HG03457 (cell line): Measurements from ENCODE around the gene BMP6.

Experiments used
- ATAC-seq: cut with Tn5 transposase; IDR thresholded peaks from one replicate; pipeline ENCODE4 v1.9.1; 2021; ENCODE audit warnings: moderate number of reproducible peaks; ENCODE audit not compliant: unreplicated experiment

The BMP6 gene

GRCh38 chr6:7747016-7747415, 21.1 kb downstream of the BMP6 start:
- no peak for ATAC-seq

DNA sequence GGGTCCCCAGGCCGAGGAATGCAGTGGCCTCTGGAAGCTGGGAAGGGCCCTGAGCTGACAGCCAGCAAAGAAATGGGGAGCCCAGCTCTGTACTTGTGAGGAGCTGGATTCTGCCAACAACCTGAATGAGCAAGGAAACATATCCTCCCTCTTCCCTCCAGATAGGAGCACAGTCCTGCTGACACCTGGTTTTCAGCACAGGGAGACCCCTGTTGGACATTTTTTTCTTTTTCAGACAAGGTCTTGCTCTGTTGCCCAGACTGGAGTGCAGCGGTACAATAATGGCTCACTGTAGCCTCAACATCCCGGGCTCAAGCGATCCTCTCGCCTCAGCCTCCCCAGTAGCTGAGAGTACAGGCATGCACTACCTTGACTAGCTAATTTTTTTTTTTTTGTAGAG, 21.5 kb downstream of the BMP6 start:
- ATAC-seq: no peak

DNA sequence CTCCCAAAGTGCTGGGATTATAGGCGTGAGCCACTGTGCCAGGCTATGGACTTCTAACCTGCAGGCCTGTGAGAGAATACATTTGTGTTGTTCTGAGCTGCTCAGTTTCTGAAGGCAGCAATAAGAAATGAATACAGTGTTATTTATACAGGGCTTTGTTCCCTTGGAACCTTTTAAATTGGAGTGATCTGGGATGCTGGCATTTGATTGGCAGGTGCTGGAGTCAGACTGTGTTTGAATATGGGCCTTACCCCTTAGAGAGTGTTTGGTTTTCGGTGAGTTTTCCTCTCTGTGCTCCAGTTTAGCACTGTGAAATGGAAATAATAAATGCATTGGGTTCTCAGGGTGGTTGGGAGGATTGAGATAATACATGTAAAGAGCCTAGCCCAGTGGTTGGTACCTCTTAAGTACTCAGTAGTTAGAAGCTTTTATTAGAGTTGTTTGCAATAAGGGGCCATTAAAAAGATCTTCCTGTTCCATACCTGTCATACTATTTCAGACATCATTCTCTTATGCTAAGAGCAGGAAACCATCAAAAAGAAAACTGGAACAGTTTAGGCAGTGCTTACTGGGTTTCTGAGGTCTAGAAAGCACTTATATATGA, 22.1 kb downstream of the BMP6 start:
- no peak for ATAC-seq

GRCh38 chr6:7749478-7749877, 23.6 kb downstream of the BMP6 start:
- no peak for ATAC-seq

DNA sequence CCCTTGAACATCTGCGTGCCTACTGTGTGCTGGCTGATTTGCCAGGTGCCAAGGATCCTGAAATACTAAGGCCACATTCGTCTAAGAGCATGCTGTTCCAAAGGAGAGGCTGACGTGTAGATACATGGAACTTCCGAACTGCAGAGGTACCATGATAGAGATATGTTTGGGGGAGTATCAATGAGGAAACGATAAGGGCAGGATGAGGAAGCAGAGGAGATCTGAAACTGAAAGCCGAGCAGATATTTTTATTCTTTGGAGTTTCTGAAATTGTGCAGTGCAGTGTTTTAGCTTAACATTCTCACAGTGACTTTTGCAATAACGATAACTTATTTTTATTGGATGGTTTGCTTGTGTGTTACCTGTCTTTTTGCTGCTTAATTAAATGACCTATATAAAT, 24.3 kb downstream of the BMP6 start:
- ATAC-seq: no peak

DNA sequence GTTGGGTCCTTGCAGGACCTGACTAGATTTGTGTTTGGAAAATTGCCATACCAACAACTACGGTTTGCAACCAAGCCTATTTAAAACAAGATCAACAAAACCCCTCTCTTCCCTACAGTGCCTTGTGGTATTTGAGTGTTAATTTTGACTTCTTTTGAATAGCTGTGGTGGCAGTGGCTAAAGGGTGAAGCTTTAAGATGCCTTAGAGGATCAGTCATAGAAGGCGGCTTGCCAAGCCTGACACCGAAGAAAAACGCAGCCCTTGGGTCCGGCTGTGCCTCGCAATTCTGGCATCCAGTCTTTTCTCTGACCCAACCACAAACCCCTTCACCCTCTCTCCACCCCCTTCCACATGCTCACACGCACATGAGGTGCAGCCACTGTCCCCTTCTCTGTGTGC, 32.6 kb downstream of the BMP6 start:
- no peak for ATAC-seq

- ATAC-seq: no peak
Measured at GRCh38 chr6:7759320-7759719, 33.4 kb downstream of the BMP6 start.

- ATAC-seq: no peak
Measured at GRCh38 chr6:7761051-7761450, 35.2 kb downstream of the BMP6 start.

DNA sequence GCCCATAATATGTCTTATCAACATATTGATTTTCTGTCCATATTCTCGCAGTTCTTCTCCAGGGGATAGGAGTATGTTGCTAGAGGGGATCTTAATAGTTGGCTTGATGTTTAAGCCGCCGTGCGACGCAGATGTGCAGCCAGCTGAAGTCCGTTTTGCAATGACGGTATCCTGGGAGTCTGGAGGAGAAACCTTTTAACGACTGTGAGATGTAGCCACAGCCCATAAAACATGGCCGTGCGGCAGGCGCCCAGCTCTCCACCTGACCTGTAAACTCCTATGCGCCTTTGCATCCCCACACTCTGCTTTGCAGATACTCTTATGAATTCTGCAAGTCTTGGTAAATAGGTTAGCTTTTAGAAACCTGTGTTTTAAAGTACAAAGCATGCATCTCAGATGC, 36.9 kb downstream of the BMP6 start:
- no peak for ATAC-seq

DNA sequence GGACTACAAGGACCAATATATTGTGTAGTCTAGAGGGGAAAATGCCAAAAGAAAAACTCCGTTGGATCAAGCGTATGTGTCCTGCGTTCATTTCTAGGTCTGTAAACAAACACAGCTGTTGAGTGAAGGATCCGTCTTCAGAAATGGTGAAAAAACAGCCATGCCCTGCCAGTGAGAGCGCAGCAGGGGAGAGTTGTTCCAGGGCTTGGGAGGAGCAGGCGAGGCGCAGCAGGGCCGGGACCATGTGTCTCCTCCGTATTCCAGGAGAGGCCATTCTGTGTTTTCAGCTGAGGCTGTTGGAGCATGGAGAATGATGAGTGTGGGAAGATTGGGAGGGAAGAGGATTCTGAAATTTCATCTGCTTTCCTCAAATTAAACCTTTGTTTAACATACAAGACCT, 38.0 kb downstream of the BMP6 start:
- ATAC-seq: no peak

DNA sequence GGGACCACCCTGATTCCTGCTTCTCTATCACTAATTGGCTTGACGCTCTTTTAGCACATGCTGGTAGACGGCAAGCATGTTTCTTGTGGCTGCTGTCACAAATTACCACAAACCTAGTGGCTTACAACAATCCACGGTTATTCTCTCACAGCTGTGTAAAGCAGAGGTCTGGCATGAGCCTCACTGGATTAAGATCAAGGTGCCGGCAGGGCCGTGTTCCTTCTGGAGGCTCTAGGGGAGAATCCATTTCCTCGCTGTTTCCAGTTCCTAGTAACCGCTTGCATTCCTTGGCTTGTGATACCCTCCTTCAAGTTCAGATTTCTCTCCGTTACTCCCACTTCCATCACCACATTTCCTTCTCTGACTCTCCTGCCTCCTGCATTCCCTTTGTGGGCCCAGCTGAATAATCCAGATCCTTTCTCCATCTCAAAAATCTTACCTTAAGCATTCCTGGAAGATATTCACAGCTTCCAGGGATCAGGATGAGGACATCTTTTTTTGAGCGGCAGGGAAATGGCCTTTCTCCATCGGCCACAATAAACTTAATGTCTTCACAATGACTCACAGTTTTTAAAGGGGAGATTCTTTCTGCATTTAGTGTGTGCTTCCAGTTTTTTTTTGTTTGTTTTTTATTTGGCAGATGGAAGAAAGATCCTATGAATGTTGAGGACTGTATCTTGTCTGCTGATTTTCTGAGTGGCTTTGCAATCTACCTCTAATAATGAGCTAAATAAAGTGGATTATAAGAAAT, 39.9 kb downstream of the BMP6 start:
- ATAC-seq: no peak

DNA sequence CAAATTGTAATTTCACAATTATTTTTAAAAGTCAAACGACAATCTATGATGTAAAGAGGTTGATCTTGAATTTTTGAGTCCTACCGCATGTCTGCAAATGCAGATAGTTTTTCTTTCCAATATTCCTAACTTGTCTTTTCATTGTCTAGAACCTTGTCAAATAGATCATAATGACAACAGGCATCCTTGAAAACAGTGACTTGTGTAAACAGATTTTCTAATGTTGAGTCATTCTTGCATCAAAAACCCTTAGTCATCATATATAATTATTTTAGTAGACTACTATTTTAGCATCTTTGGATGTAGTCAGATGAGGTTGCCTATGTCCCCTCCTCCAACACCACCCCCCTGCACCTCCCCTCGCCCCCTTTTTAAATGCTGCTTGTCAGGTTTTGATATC, 43.8 kb downstream of the BMP6 start:
- ATAC-seq: no peak

DNA sequence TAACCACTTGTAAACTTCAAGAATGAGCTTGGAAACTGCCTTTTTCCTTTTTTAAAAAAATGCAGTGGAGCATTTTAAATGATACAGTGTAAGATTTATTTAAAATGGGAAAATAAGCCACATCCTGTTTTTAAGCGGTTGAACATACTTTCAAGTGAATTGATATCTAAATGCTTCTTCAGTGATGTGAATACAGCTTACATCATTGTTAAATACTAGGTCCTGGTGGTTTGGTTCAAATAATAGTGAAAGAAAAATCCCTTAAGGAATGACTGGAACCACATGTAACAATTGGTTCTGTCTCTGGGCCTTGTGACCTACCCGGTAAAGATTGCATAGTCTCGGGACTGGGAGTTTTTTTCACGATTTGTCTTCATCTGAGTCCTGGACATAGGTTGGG, 44.2 kb downstream of the BMP6 start:
- no peak for ATAC-seq

DNA sequence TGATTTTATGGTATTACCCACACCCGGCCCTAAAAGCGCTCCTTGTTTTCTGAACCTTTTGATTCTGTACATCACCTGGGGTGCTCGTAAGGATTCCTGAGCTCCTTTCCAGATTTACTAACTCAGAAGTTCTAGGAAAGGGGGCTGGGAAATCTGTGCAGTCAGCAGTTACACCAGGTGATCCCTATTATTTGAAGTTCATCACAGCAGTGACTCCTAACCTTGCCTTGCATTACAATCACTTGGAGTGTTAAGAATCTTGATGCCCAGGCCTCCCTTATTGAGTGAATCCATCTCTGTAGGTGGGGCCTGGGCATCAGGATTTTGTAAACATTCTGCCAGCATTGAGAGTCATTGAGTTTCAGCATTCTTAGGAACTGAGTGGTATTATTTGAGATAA, 44.7 kb downstream of the BMP6 start:
- no peak for ATAC-seq

DNA sequence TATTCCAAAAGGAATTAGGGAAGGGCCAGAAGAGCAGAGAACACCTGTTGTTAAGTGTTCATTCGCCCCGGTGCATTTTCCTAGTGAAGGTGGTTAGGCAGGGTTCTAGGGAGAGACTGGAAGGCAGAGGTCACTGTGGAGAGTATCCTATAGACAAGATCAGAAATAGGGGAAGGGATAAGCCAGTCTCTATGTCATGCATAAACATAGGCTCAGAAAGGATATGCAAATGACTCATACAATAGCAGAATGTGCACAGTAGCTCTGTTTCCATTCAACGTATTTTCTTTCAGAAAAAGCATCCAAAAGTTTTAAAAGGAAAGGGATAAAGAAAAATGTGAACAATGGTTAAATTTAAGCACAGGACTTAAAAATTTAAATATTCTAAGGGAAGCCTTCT, 47.4 kb downstream of the BMP6 start:
- no peak for ATAC-seq

DNA sequence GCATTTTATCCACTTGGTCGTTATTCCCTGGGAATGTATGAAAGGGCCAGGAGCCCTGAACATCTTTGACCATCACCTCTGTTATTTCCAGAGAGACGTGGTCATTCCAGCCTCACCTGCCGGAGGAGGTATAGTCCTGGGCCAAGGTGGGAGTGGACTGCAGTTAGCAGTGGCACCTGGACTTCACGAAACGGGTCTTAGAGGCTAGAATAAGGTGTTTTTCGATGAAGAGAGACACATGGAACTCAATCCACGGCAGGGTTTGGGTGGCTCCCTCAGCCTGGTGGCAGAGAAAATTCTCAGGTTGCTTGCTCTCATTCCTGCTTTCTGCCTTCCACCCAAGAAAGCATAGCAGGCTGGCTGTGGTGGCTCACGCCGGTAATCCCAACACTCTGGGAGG, 48.0 kb downstream of the BMP6 start:
- ATAC-seq: no peak

DNA sequence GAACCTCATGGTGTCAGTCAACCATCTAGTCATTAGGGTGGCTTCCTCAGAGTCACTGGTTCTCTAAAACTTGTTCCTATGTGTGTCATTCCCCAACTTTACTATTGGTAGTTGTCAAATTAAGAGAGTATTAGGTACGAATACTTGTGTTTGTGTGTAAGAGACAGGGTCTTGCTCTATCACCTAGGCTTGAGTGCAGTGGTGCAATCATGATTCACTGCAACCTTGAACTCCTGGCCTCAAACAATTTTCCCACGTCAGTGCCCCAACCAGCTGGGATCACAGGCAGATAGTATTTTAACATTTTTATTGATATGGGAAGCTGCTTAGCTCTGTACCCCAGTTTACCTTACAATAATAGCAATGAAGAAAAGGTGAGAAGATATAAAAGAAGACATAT, 50.6 kb downstream of the BMP6 start:
- ATAC-seq: no peak

DNA sequence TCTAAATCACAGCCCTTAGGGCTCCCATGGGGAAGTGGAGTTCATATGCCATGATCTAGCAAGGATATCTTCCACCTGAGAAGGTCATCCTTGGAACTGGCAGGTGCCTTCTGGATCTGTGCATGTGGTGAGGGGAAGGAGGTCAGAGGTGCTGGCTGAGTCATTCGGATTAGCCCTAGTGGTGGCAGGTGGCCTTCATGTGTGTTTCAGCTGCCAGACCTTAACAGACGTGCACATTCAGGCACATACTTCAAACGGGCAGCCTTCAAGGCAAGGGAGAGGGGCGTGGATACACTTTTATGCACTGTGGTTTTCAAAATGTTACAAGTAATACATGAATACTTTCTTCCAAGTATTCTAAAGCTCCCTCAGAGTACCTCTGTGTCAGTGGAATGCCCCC, 51.2 kb downstream of the BMP6 start:
- ATAC-seq: no peak

DNA sequence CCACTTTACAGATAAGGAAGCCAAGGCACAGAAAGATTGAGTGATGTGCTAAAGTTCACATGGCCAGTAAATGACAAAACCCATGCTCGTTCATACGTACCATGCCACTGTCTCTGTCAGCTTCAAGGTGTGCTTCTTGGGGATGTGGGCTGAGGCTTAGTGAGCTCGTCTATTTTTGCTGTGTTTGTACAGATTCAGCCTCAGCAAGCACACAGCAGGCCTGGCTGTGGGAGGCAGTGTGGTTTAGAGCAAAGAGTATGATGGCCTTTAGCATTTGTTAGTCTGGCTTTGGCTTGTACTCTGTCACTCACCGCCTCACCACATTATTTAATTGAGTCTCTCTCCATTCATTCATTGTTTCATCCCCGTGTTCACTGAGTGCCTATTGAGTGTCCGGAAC, 55.3 kb downstream of the BMP6 start:
- ATAC-seq: no peak

GRCh38 chr6:7784248-7784647, 58.3 kb downstream of the BMP6 start:
- no peak for ATAC-seq

- ATAC-seq: no peak
Measured at GRCh38 chr6:7784706-7785105, 58.8 kb downstream of the BMP6 start.

GRCh38 chr6:7785243-7786035, 59.5 kb downstream of the BMP6 start:
- ATAC-seq: no peak
